Endothelial cell (in vitro differentiated cells): Measurements from ENCODE around the gene GBA2. TPM values are rescaled to one million over a fixed set of nuclear protein-coding genes. Genes with fewer than 3 reads are reported as not detected.

ENCODE experiments used
- DNase-seq: peaks from one replicate; pipeline ENCODE4 v3.0.0; 2021; ENCODE audit warnings: low spot score
- H3K27ac Mint-ChIP-seq: one replicate; pipeline ENCODE4 v1.8.0; 2021; ENCODE audit warnings: mixed read lengths, inconsistent platforms; ENCODE audit not compliant: unreplicated experiment
- H3K27me3 Mint-ChIP-seq: one replicate; pipeline ENCODE4 v1.8.0; 2021; ENCODE audit warnings: mild to moderate bottlenecking, moderate library complexity, mixed read lengths, inconsistent platforms; ENCODE audit not compliant: unreplicated experiment
- H3K36me3 Mint-ChIP-seq: one replicate; pipeline ENCODE4 v1.8.0; 2021; ENCODE audit warnings: mild to moderate bottlenecking, low read depth, mixed read lengths, inconsistent platforms; ENCODE audit not compliant: unreplicated experiment
- H3K4me1 Mint-ChIP-seq: one replicate; pipeline ENCODE4 v1.8.0; 2021; ENCODE audit warnings: mild to moderate bottlenecking, mixed read lengths, inconsistent platforms; ENCODE audit not compliant: unreplicated experiment
- H3K4me3 Mint-ChIP-seq: one replicate; pipeline ENCODE4 v1.8.0; 2021; ENCODE audit warnings: mild to moderate bottlenecking, mixed read lengths, inconsistent platforms; ENCODE audit not compliant: unreplicated experiment
- H3K9me3 Mint-ChIP-seq: one replicate; pipeline ENCODE4 v1.8.0; 2021; ENCODE audit warnings: mixed read lengths, inconsistent platforms; ENCODE audit not compliant: unreplicated experiment
- CTCF ChIP-seq: fragments of 200-600 bp; sonication (generic); IDR thresholded peaks from one replicate; pipeline ENCODE4 v1.5.0; 2021; ENCODE audit warnings: antibody characterized with exemption; ENCODE audit not compliant: unreplicated experiment
- total RNA-seq: library from RNA; stranded (reverse); fragmentation: NEBNext Ultra II Directional; extraction: Animal tissue kit (Norgen Biotek cat#: 25700); gene quantifications from one replicate; pipeline ENCODE4 v1.2.1, GENCODE V29; 2021; ENCODE audit not compliant: unreplicated experiment

Gene GBA2
- total RNA-seq, 1 donor from 2014 or later, result 200 TPM

DNA sequence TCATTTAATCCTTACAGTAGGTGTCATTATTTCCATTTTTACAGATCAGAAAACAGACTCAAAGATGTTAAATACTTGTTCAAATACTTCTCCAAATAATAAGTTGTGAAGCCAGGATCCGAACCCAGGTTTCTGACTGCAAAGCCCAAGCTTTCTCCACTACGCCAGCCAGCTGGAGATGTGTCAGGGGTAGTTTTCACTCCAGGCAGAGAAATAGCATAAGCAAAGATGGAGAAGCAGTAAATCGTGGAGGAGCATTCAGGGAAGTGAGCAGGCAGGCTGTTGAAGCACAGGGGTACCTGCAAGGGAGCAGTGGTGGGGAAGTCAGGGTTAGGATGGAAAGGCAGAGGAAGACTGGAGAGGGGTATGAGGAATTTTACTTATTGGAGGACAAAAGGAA lies 19.9 kb downstream of the GBA2 start:
- Mint-ChIP-seq H3K27ac (no peak overlapping the region), H3K36me3 (peaks cover 30% of the 10 kb centered on the region), H3K4me1 (peaks cover 28% of the 10 kb centered on the region), H3K9me3 (no peaks in the 10 kb centered on the region), H3K4me3 (no peak overlapping the region), H3K27me3 (peaks cover 16% of the 10 kb centered on the region)
- no peak for TF ChIP-seq CTCF
- no peak for DNase-seq

DNA sequence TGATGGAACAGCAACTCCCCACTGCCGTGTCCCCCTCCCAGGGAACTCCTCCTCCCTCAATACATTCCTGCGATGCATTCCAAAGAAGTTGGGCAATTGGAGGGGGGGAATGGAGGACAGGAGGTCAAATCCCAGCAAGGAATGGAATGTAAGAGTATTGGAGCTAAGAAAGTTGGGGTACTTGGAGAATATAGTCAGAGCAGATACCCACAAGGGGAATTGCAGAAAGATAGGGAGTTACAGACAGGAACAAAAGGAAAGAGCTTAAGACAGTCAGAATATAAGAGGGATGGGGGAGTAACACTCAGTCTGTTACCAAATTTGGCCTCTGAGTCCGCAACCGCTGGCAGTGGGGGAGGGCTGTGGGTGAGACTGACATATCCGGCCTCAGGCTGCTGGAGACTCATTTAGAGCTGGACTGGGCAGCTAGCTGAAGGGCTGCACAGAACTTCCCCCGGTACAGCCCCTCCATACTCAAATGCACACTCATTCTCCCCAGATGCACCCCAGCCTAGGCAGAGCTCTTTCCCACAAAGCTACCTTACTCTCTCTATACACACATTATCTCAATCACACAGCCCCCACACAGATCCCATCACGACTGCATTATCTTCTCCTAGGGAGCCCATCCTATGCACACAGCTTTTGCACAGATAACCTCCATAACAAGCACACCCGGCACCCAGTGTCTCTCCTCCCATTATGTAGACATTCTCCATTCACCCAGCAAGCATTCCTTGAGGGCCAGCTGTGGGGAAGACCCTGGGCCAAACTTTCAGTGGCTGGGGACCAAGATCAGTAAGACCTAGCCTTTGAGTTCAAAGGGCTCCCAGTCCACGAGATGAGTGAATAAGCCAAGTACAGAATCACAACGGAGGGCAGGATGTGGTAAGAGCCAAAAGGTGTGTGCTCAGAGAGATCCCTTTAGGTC lies 20.7 kb downstream of the GBA2 start:
- Mint-ChIP-seq H3K36me3 (peaks cover 36% of the 10 kb centered on the region), H3K4me3 (no peak overlapping the region), H3K27me3 (peaks cover 16% of the 10 kb centered on the region), H3K27ac (no peak overlapping the region), H3K9me3 (no peaks in the 10 kb centered on the region), H3K4me1 (peaks cover 27% of the 10 kb centered on the region)
- no peak for TF ChIP-seq CTCF
- DNase-seq, result peak; percentile 68

GRCh38 chr9:35727676-35728040 lies 21.4 kb downstream of the GBA2 start:
- no peak overlapping the region for H3K27ac Mint-ChIP-seq
- no peak for DNase-seq
- H3K27me3 Mint-ChIP-seq, result peaks cover 16% of the 10 kb centered on the region
- no peaks in the 10 kb centered on the region for H3K9me3 Mint-ChIP-seq
- peaks cover 35% of the 10 kb centered on the region for H3K36me3 Mint-ChIP-seq
- H3K4me1 Mint-ChIP-seq, result peaks cover 22% of the 10 kb centered on the region
- no peak for TF ChIP-seq CTCF
- H3K4me3 Mint-ChIP-seq, result no peak overlapping the region

DNA sequence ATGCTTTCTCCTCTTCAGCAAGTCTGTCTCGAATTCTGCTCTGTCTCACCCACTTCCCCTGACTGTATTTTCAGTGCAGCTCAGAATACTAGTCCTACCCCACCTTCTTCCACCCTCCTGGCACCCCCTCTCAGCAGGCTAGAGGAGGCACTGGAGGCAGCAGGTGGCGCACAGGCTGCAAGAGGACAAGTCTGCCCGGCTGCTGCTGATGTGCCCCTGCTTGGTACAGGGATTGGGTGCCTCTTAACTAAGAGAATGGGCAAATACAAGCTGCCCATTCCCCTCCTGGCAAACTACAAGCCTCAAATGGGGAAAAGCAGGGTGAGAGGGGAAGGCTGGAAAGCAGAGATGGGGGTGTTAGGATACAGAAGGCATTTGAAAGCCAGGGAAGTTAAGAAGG lies 22.1 kb downstream of the GBA2 start:
- Mint-ChIP-seq H3K4me3 (peak overlapping the region; percentile 72), H3K9me3 (no peaks in the 10 kb centered on the region), H3K27ac (no peak overlapping the region), H3K4me1 (peaks cover 22% of the 10 kb centered on the region), H3K27me3 (peaks cover 21% of the 10 kb centered on the region), H3K36me3 (peaks cover 41% of the 10 kb centered on the region)
- no peak for DNase-seq
- no peak for TF ChIP-seq CTCF

GRCh38 chr9:35725362-35725761 lies 23.7 kb downstream of the GBA2 start:
- no peaks in the 10 kb centered on the region for H3K9me3 Mint-ChIP-seq
- peaks cover 55% of the 10 kb centered on the region for H3K36me3 Mint-ChIP-seq
- H3K4me1 Mint-ChIP-seq, result peaks cover 14% of the 10 kb centered on the region
- no peak for TF ChIP-seq CTCF
- no peak overlapping the region for H3K4me3 Mint-ChIP-seq
- no peak for DNase-seq
- peak overlapping the region; percentile 68 for H3K27ac Mint-ChIP-seq
- H3K27me3 Mint-ChIP-seq, result peaks cover 13% of the 10 kb centered on the region
